HG03565 (cell line): ENCODE data around the gene NUP214.
"Not testable (repeated sequence)": the region's sequence is repeated elsewhere in the genome, so short reads cannot be mapped to it uniquely, and the experiment has no call there.

ENCODE experiments used
- ATAC-seq: cut with Tn5 transposase; IDR thresholded peaks from one replicate; pipeline ENCODE4 v1.9.1; 2021; ENCODE audit warnings: mild to moderate bottlenecking, moderate library complexity; ENCODE audit not compliant: unreplicated experiment

NUP214 gene

DNA sequence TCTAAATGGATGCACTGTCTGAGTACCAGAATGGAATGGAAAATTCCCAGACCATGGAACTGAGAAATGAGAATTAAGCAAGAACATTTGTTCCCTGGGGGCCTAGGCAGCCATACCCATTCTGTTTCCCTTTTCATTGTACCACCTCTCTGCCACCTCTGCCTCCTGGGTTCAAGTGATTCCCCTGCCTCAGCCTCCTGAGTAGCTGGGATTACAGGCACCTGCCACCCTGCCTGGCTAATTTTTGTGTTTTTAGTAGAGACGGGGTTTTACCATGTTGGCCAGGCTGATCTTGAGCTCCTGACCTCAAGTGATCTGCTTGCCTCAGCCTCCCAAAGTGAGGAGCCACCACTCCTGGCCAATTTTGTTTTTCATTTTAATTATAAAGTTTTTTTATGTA is 33.3 kb downstream of the NUP214 start:
- ATAC-seq = not testable (repeated sequence)

DNA sequence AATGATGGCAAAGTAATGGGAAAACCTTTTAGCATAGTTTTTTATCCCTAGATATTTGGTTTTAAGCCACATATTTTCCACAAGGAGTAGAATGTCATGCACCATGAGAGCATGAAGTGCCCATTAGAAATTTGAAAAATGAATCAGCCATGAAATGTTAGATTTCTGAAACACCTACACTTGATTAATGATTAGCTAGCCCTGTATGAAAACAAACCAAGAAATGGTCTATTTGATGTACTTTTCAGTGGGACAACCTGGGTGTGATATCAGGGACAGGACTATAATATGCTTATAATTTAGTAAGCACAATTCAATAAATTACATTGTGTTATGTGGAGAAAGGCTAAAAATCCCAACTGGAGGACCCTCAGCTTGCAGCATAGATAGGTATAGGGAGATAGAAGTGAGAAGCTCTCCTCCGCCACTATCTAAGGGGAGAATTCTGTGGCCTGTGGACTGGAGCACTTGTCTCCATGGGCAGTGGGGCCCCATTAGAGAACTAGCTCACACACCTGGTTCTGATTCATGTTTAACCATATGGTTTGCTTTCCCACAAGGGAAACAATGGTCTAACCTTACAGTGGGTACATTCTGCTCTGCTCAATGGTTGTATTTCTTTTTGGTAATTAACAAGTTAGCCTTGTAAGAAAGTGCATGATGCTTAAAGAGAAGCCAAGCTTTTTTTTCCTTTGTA is 35.2 kb downstream of the NUP214 start:
- no peak for ATAC-seq

DNA sequence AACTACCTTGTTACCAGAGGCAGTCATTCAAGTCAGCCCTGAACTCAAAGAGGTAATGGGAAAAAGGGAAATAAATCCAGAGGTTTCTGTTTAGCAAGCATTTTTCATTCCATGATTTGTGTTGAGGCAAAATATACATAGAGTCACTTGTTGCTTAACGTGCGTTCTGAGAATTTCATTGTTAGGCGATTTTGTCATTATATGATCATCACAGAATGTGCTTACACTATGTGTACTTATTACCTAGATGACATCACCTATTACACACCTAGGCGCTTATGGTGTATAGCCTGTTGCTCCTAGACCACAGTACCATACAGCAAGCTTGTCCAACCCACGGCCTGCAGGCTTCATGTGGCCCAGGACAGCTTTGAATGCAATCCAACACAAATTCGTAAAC is 36.2 kb downstream of the NUP214 start:
- ATAC-seq = no peak

DNA sequence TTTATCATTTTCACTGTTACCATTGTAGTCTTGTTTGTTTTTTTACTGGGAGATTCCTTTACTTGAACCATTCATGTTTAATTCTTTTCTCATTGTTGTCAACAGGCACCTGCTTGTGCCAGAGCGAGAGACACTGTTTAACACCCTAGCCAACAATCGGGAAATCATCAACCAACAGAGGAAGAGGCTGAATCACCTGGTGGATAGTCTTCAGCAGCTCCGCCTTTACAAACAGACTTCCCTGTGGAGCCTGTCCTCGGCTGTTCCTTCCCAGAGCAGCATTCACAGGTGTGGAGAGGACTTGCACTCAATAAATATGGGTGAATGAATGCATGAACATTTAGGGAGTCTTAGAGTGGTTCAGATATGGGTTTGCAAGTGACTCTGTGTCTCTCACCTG is 37.5 kb downstream of the NUP214 start:
- no peak for ATAC-seq

DNA sequence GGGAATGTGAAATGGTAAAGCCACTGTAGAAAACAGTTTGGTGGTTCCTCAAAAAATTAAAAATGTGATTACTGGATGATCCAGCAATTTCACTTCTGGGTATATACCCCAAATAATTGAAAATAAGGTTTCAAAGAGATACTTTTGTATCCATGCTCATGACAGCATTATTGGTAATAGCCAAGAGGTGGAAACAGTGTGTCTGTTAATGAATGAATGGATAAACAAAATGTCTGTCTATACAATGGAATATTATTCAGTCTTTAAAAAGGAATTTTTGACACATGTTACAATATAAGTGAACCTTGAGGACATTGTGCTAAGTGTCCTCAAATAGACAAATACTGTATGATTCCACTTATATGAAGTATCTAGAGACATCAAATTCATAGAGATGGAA is 40.1 kb downstream of the NUP214 start:
- no peak for ATAC-seq

DNA sequence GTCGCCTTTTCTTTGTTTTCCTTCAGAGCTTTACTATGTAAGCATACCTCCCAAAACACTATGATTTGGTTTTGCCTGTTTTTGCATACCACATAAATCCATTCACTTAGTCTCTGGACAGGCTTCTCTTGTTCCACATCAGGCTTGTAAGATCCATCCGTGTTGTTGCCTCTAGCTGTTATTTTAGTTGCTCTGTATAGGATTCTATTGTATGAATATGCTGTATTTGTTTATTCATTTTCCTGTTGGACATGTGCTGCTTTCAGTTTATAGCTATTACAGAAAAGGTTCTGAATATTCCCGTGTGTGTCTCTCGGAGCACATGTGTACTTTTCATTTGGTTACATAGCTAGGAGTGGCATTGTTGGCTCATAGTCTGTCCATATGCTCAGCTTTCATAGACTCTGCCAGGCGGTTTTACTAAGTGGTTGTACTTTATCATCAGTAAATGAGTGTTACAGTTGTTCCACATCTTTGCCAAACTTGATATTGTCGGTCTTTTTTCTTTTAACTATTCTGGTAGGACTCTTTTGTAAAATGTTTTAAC is 41.8 kb downstream of the NUP214 start:
- ATAC-seq = no peak

DNA sequence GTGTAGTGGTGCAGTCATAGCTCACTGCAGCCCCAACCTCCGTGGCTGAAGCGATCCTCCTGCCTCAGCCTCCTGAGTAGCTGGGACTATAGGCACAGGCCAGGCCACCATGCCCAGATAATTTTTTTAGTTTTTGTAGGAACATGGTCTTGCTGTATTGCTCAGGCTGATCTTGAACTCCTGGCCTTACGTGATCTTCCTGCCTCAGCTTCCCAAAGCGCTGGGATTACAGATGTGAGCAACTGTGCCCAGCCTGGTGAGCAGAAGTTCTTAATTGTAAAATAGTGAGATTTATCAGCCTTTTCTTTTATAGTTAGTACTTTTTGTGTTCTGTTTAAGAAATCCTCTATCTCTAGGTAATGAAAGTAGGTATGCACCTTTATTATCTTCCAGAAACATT is 42.5 kb downstream of the NUP214 start:
- no peak for ATAC-seq

DNA sequence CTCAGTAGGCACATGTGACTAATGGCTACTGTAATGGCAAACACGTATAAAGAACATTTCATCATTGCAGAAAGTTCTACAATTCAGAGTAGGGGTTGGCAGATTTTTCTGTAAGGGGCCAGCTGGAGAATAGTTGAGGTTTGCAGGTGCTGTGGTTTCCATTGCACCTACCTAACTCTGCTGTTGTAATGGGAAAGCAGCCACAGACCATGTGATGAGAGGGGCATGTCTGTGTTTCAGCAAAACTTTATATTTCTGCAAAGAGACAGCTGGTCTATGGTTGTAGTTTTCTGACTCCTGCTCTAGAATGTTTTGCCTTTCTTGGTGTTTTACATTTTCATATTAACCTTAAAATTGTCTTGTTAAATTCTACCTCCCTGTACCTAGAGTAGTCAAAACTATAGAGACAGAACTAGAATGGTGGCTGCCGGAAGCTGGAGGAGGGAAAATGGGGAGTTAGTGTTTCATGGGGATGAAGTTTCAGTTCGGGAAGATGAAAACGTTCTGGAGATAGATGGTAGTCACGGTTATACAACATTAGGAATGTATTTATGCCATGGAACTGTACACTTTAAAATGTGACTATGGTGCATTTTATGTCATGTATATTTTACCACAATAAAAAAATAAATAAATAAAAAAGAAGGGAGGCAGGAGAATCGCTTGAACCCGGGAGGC is 44.3 kb downstream of the NUP214 start:
- no peak for ATAC-seq

DNA sequence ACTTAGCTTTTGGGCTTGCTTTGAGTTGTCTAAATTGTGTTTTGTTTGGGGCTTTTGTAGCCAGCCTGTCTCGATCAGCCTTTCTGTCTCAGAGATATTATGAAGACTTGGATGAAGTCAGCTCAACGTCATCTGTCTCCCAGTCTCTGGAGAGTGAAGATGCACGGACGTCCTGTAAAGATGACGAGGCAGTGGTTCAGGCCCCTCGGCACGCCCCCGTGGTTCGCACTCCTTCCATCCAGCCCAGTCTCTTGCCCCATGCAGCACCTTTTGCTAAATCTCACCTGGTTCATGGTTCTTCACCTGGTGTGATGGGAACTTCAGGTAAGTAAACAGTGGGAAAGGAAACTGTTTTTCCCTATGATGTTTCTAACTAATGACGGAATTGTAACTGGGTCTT is 48.6 kb downstream of the NUP214 start:
- no peak for ATAC-seq

DNA sequence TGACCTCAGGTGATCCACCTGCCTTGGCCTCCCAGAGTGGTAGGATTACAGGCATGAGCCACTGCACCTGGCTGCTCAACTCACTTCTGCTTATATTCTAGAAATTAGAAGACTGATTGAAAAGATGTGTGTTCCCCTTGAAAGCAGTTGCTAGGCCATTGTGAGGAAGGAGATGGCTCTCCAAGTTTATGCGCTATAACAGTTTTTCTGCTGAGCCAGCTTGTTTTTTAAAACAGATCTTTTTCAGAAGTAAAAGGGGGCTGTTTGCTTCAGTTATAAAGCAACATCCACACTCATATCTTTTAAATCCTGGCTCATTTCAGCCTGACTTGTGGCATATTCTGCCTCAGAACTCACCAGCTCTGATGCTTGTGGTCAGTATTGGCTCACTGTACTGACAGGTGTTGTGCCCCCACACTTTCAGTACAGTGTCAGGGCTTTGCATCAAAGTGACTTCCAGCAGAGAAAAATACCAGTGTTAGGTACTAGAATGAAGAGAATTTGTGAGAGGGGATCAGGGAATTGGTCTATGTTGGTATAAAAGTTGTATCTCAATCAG is 49.4 kb downstream of the NUP214 start:
- ATAC-seq = no peak

DNA sequence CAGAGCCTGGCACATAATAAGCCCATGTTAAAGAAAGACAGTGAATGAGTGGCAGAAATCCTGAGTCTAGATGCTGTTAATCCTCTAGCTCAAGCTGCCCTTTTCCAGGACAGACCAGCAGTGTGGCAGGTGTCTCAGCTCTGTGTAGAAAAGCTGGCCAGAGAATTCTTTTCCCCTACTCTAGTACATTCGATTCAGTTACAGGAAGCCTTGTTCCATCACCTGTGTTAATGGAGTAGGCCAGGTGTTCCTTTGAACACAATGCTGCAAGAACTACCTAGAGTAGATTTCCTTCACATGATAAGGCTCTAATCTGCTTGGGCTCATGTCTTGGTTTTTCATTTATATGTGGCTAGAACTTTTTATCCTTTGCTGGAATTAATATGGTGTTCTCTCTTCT is 52.5 kb downstream of the NUP214 start:
- no peak for ATAC-seq

DNA sequence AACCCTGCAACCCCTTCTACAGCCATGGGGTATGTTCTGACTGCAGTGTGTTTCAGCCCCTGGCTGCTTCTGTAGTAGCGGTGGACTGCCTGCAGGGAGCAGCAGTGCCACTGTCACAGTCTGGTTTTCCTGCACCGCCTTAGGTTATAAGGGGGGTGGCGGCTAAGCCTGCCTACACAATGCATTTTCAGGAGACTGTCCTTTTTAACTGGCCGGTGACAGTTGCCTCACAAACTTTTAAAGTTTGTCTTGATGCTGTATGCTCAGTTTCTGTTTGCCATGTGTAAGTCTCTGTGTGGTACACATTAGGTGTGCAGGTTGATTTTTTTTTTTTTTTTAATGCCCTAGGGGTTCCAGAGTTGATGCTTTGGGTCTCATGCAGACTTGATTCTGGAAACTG is 53.0 kb downstream of the NUP214 start:
- ATAC-seq = peak; percentile 85

DNA sequence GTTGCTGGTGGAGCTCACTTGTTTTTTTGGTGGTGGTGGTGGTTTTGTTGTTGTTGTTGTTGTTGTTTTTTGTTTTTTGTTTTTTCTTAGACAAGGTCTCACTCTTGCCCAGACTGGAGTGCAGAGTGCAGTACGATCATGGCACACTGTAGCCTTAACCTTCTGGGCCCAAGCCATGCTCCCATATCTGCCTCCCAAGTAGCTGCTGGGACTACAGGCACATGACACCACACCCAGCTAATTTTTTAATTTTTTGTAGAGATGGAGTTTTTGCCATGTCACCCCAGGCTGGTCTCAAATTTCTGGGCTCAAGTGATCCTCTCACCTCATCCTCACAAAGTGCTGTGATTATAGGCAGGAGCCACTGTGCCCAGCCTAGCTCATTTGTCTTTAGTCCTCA is 53.5 kb downstream of the NUP214 start:
- no peak for ATAC-seq

DNA sequence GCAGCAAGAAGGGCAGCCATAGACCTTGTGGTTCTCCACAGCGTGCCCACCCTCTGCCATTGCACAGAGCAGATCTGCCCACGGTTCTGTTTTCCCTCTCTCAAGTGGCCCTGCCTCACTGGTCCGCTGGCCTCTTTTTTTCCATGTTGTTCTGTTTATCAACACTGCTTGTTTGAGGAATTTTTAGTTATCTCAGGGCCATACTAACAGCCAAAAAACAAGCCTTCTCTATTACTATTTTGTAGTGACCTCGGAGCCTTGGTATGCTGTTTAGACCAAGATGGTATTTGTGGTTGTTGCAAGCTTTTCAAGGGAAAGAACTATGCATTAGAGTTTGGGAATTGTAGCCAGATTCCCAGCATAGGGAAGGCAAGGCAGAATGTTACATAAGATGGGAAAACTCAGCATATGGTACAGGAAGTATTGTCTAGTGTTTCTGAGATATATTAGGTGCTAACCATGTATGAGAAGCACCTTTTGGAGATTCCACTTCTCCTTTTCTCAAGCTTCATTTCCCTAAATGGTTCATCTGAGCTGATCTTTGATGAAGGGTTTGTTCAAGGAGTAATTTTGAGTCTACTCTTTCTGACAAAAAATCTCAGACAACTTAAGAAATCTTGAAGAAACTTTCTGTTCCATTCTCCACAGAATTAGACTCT is 54.3 kb downstream of the NUP214 start:
- no peak for ATAC-seq

DNA sequence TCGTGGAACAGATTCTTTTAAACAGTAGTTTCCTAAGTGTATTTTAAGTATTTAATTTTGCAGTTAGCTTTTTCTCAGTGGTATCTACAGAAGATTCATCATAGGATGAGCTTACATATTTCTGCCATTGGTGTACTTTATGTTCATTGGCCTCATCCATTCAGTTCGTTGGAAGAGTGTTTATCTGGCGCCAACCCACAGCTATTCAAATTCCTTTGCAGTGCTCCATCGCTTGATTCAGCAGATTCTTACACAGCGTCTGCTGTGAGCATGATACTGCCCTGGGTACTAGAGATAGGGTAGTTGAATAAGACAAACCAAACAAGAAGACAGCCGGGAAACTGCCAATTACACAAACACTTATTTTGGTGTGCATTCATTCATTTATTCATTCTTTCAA is 55.1 kb downstream of the NUP214 start:
- no peak for ATAC-seq

DNA sequence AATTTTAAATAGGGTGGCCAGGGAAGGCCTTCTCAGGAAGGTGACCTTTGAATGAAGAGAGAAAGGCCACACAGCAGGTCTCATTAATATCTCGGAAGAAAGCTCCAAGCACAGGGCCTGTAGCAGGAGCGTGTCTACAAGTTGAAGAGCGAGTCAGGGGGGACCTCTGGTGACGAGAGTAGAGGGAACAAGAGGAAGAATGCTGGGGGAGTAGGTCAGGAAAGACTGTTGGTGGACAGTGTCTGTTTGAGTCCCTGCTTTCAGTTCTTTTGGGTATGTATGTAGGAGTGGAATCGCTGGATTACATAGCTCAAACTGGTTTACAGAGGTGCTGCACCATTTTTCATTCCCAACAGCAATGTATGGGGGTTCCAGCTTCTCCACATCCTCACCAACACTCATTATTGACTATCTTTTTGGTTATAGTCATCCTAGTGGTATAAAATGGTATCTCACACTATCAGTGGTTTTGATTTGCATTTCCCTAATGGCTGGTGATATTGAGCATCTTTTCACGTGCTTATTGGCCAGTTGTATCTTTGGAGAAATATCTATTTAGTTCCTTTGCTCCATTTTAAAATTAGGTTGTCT is 55.8 kb downstream of the NUP214 start:
- no peak for ATAC-seq

DNA sequence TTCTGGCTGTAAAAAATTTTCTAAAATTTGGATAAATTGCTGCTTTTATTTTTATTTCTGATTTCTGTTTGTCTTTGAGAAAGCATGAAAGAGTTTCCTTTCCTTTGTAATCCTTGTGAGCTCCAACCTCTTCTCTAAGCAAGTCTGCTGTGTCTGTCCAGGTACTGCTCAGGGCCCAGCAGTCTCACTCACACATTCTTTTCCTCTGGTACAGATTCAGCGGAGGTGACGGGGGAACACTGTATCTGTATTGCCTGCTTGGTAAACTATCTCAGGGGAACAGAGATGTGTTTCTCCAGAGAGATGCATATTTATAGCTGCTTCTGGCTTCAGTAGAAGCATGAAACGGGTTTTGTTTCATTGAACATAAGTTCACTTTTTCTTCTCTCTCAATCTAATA is 60.5 kb downstream of the NUP214 start:
- no peak for ATAC-seq

DNA sequence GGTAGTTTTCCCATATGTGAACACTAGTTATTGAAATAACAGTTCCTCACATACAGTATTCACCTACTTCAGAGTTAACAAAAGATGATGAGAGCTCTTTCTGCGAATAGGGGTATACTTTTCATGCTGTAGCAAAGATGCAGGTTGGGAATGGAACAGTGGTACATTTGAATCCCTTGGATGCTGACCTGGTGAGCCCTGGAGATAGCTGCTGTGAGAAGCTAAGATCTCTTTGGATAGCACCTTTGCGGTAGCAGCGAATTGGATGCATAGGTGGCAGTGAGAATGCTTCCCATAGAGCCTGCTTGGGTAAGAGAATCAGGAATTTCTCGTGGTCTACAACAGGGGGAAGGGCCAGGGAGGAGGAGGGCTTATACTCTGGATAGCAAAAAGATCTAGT is 61.2 kb downstream of the NUP214 start:
- ATAC-seq = no peak

DNA sequence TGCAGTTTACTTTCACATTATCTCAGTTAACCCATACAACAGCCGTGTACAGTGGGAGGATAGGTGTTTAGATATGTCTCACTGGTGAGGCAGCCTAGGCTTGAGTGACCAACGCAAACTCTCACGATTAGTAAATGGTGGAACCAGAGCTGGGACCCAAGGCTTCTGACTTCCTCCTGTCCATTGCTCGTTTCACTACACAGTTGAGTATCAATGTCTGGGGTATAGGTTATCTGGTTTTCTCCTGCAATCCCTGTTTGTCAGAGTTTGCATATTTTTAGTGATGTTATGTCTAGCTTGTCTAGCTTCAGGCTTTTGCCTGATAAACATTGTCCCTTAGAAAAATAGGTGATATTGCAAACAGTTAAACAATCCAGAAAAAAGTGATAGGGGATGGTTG is 62.6 kb downstream of the NUP214 start:
- no peak for ATAC-seq

DNA sequence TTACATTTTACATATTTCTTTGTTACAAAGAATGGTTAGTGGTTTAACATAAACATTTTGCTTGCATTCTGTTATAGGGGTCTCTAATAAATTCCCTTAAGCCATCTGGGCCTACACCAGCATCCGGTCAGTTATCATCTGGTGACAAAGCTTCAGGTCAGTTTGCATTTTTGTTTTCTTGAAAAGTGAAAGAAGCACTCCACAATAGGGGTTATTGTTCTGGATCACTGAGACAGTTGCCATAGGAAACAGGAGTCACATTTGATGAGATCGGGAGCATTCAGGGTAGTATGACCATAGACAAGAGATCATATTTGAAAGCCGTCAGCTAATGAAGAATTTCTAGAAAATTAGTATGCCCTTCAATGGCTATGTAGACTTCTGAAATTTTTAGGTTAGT is 63.6 kb downstream of the NUP214 start:
- ATAC-seq = no peak

DNA sequence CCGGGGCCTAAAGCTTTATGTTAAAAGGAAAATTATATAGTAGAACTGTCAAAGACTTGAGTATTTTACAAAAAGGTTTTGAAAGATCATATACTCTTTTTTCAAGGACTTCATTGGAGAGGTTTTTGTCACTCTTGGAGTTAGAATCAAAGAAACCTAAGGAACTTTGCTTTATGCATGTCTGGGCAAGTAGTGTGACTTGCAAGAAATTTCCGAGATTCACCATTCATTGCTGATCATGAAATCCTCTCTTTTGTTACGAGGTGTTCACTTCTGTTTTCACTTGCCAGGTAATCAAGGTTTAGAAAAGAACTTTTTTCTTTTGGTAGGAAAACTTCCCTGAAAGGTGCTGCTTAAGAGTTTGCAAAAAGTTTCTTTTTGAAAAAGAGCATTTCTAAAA is 64.8 kb downstream of the NUP214 start:
- no peak for ATAC-seq
